IPS-18a (cell line): ENCODE results near the gene ADAMTS17.

Source experiments
- H3K27ac ChIP-seq: one replicate; pipeline ENCODE4 v1.5.1; 2013; ENCODE audit warnings: low read length
- H3K27me3 ChIP-seq: one replicate; pipeline ENCODE4 v1.6.1; 2013; ENCODE audit warnings: mild to moderate bottlenecking, low read length; ENCODE audit not compliant: control insufficient read depth, insufficient read depth
- H3K36me3 ChIP-seq: one replicate; pipeline ENCODE4 v1.6.1; 2013; ENCODE audit warnings: low read depth, low read length; ENCODE audit not compliant: control insufficient read depth
- H3K4me1 ChIP-seq: one replicate; pipeline ENCODE4 v1.6.1; 2013; ENCODE audit warnings: low read depth, low read length; ENCODE audit not compliant: control insufficient read depth
- H3K4me3 ChIP-seq: one replicate; pipeline ENCODE4 v1.5.1; 2013; ENCODE audit warnings: low read length
- H3K9ac ChIP-seq: one replicate; pipeline ENCODE4 v1.6.1; 2013; ENCODE audit warnings: mild to moderate bottlenecking, low read length, moderate library complexity
- H3K9me3 ChIP-seq: one replicate; pipeline ENCODE4 v1.6.1; 2013; ENCODE audit warnings: low read depth, low read length; ENCODE audit not compliant: control insufficient read depth

ADAMTS17 gene

GRCh38 chr15:100284191-100284590 is 57.6 kb downstream of the ADAMTS17 start:
- Histone ChIP-seq H3K27me3 (no peaks in the 10 kb centered on the region), H3K4me1 (no peaks in the 10 kb centered on the region), H3K27ac (no peak overlapping the region), H3K9ac (no peak overlapping the region), H3K36me3 (no peaks in the 10 kb centered on the region), H3K4me3 (no peak overlapping the region), H3K9me3 (no peaks in the 10 kb centered on the region)

DNA sequence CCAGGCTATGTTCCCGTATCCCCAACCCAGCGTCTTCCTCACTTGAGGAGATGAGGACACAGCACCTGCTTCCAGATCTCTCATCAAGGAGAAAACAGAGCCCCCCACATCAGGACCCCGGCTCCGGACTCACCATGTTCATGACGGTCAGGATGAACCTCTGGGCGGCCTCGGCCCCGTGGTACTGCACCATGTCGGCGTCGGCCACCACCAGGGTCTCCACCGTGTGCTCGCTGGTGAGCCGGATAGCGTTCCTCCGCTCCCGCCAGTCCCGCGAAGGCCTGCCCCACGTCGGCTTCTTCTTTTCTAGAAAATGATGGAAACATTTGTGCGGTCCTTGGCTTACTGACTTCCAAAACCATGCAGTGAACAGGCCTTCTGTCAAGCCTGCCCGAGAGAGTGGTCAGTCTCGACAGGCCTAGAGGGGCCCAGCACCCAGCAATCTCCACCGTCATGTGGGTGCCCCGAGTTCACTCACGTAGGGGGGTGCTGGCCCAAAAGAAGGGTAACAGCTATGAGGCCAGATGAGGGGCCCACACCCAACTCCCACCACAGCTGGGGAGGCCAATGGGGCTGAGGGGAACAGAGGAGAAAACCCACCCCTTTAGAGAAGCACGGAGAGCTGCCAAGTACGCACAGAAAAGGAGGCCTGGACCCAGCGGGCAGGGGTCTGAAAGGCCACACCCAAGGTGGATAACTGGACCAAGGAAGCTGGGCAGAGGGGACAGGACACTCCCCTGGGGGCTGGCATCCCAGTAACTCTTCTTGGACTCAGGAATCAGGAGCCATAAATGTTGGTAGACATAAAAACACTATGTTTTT is 60.5 kb downstream of the ADAMTS17 start:
- H3K4me1 ChIP-seq = no peaks in the 10 kb centered on the region
- H3K4me3 ChIP-seq = no peak overlapping the region
- no peaks in the 10 kb centered on the region for H3K27me3 ChIP-seq
- no peak overlapping the region for H3K9ac ChIP-seq
- H3K27ac ChIP-seq = no peak overlapping the region
- no peaks in the 10 kb centered on the region for H3K36me3 ChIP-seq
- no peaks in the 10 kb centered on the region for H3K9me3 ChIP-seq

GRCh38 chr15:100279849-100280248 is 61.9 kb downstream of the ADAMTS17 start:
- Histone ChIP-seq H3K27me3 (no peaks in the 10 kb centered on the region), H3K4me3 (no peak overlapping the region), H3K27ac (no peak overlapping the region), H3K36me3 (no peaks in the 10 kb centered on the region), H3K9me3 (no peaks in the 10 kb centered on the region), H3K9ac (no peak overlapping the region), H3K4me1 (no peaks in the 10 kb centered on the region)

GRCh38 chr15:100279446-100279845 is 62.3 kb downstream of the ADAMTS17 start:
- H3K4me1 ChIP-seq = no peaks in the 10 kb centered on the region
- H3K36me3 ChIP-seq = no peaks in the 10 kb centered on the region
- no peak overlapping the region for H3K4me3 ChIP-seq

GRCh38 chr15:100278596-100279380 is 63.0 kb downstream of the ADAMTS17 start:
- no peak overlapping the region for H3K9ac ChIP-seq
- no peaks in the 10 kb centered on the region for H3K4me1 ChIP-seq
- H3K4me3 ChIP-seq = no peak overlapping the region
- H3K36me3 ChIP-seq = no peaks in the 10 kb centered on the region
- no peaks in the 10 kb centered on the region for H3K27me3 ChIP-seq
- H3K9me3 ChIP-seq = no peaks in the 10 kb centered on the region
- H3K27ac ChIP-seq = no peak overlapping the region

More at GRCh38 chr15:100279446-100279845, 62.3 kb downstream of the ADAMTS17 start:
- Histone ChIP-seq H3K9me3 (no peaks in the 10 kb centered on the region), H3K27ac (no peak overlapping the region), H3K9ac (no peak overlapping the region), H3K27me3 (no peaks in the 10 kb centered on the region)

- H3K27me3 ChIP-seq = no peaks in the 10 kb centered on the region
- H3K9ac ChIP-seq = no peak overlapping the region
- no peak overlapping the region for H3K4me3 ChIP-seq
- H3K27ac ChIP-seq = no peak overlapping the region
- H3K9me3 ChIP-seq = no peaks in the 10 kb centered on the region
- H3K36me3 ChIP-seq = no peaks in the 10 kb centered on the region
- no peaks in the 10 kb centered on the region for H3K4me1 ChIP-seq
These were observed 64.5 kb downstream of the ADAMTS17 start for GRCh38 chr15:100277087-100277855.

DNA sequence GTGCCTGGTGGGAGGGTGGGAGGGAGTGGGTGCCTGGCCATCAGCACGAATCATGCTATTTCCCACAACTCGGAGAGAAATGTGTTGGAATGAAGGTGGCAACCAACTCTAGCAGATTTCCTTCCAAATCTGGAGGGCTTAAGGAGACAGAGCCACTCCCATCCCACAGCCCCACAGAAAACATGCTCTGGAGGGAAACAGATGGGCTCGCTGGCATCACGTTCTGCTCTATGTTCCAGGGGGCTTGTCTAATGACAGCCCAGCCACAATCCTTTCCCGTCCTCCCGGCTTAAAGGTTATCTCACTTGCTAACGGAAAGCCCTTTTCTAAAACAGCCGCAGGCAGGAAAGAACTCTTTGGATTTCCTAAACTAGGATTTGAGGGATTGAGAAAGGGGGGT is 65.3 kb downstream of the ADAMTS17 start:
- H3K27me3 ChIP-seq = no peaks in the 10 kb centered on the region
- no peak overlapping the region for H3K4me3 ChIP-seq
- H3K9me3 ChIP-seq = no peaks in the 10 kb centered on the region
- H3K9ac ChIP-seq = no peak overlapping the region
- no peak overlapping the region for H3K27ac ChIP-seq
- no peaks in the 10 kb centered on the region for H3K36me3 ChIP-seq
- H3K4me1 ChIP-seq = no peaks in the 10 kb centered on the region

DNA sequence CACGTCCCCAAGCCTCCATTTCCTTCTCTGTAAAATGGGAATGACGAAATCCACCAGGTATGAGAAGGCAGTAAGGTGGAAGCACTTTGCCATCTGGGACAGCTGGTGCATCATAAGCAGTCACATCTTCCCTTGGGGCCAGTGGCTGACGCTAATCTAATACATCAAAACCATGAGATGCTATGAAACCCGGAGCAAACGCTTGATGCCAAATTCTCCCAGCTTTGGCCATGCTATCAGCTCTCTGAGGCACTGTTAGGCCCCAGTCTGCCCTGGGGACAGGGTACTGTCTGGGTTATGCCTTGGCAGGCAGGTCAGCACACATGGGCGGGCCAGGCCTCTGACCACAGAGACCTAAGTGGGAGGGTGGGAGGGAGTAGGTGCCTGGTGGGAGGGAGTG is 66.1 kb downstream of the ADAMTS17 start:
- no peaks in the 10 kb centered on the region for H3K27me3 ChIP-seq
- no peak overlapping the region for H3K27ac ChIP-seq
- H3K36me3 ChIP-seq = no peaks in the 10 kb centered on the region
- H3K9ac ChIP-seq = no peak overlapping the region
- H3K9me3 ChIP-seq = no peaks in the 10 kb centered on the region
- H3K4me3 ChIP-seq = no peak overlapping the region
- H3K4me1 ChIP-seq = no peaks in the 10 kb centered on the region

DNA sequence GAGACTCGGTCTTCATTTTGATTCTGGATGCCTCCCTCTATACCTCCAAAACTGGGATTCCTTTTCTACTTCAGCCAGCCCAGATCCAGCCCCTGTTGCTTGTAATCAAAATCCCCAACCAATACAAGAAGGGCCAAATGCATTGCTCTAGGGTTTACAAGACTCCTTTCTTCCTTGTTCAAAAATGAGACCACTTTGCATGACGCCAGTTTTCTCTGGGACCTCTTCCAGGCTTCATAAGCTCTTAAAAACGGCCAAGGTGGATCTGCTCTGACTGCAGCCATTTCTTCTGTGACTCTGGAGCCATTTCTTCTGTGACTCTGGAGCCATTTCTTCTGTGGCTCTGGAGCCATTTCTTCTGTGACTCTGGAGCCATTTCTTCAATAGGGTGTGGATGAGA is 71.9 kb downstream of the ADAMTS17 start:
- H3K27ac ChIP-seq = no peak overlapping the region
- H3K4me3 ChIP-seq = no peak overlapping the region
- H3K4me1 ChIP-seq = no peaks in the 10 kb centered on the region
- no peaks in the 10 kb centered on the region for H3K36me3 ChIP-seq
- no peak overlapping the region for H3K9ac ChIP-seq
- H3K9me3 ChIP-seq = no peaks in the 10 kb centered on the region
- no peaks in the 10 kb centered on the region for H3K27me3 ChIP-seq

DNA sequence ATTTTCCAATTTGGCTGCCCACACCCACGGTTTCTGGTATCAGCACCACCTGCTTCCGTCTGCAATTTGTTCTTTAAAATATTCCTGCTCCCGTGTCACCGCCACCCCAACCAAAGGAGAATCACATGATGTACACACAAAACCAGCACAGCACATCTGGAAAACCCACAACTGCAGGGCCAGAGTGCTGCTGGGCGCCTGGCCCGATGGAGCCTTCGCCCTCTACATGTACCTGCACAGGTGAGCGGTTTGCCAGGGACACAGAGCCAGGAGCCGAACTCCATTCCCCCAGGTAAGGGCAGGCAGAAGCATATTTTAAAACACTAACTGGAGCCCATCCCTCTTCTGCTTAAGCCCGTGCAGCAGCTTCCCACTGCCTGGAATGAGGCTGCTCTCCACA is 75.6 kb downstream of the ADAMTS17 start:
- Histone ChIP-seq H3K36me3 (no peaks in the 10 kb centered on the region), H3K4me3 (no peak overlapping the region), H3K9me3 (no peaks in the 10 kb centered on the region), H3K27me3 (no peaks in the 10 kb centered on the region), H3K9ac (no peak overlapping the region), H3K4me1 (no peaks in the 10 kb centered on the region), H3K27ac (no peak overlapping the region)

- Histone ChIP-seq H3K9me3 (no peaks in the 10 kb centered on the region), H3K4me3 (no peak overlapping the region), H3K9ac (no peak overlapping the region), H3K27me3 (no peaks in the 10 kb centered on the region), H3K27ac (no peak overlapping the region), H3K4me1 (no peaks in the 10 kb centered on the region), H3K36me3 (no peaks in the 10 kb centered on the region)
These were observed 76.1 kb downstream of the ADAMTS17 start for GRCh38 chr15:100265641-100266035.
